ENCODE results near the gene OTOG.

OTOG gene

GRCh38 chr11:17525570-17525969, 21.5 kb upstream of the OTOG start:
- Histone ChIP-seq H3K27me3 (no peaks in the 10 kb centered on the region), H3K4me1 (ENCODE audit: control insufficient read depth in 1 of 2, insufficient read depth in 1 of 2, low read depth in 1 of 2, low read length in 1 of 2) (no peaks in the 10 kb centered on the region), H3K36me3 (no peaks in the 10 kb centered on the region), H3K9me3 (no peaks in the 10 kb centered on the region), H3K27ac (no peak overlapping the region), H3K4me3 (ENCODE audit: low read depth in 1 of 2, low read length in 1 of 2) (no peak overlapping the region)
- TF ChIP-seq CTCF (IDR thresholded peaks at IDR 0.05): no peak

GRCh38 chr11:17526326-17526725, 20.7 kb upstream of the OTOG start:
- H3K36me3 ChIP-seq: no peaks in the 10 kb centered on the region
- TF ChIP-seq CTCF (IDR thresholded peaks at IDR 0.05): no peak
- H3K27me3 ChIP-seq: no peaks in the 10 kb centered on the region
- H3K27ac ChIP-seq: no peak overlapping the region
- H3K4me3 ChIP-seq (ENCODE audit: low read depth in 1 of 2, low read length in 1 of 2): no peak overlapping the region
- no peaks in the 10 kb centered on the region for H3K4me1 ChIP-seq (ENCODE audit: control insufficient read depth in 1 of 2, insufficient read depth in 1 of 2, low read depth in 1 of 2, low read length in 1 of 2)
- H3K9me3 ChIP-seq: no peaks in the 10 kb centered on the region

- H3K4me1 ChIP-seq (ENCODE audit: control insufficient read depth in 1 of 2, insufficient read depth in 1 of 2, low read depth in 1 of 2, low read length in 1 of 2): no peaks in the 10 kb centered on the region
- TF ChIP-seq CTCF (IDR thresholded peaks at IDR 0.05): no peak
- no peaks in the 10 kb centered on the region for H3K36me3 ChIP-seq
- no peaks in the 10 kb centered on the region for H3K27me3 ChIP-seq
- no peak overlapping the region for H3K4me3 ChIP-seq (ENCODE audit: low read depth in 1 of 2, low read length in 1 of 2)
- H3K9me3 ChIP-seq: no peaks in the 10 kb centered on the region
- H3K27ac ChIP-seq: no peak overlapping the region
These were observed 20.0 kb upstream of the OTOG start for GRCh38 chr11:17526931-17527627.

GRCh38 chr11:17527628-17527995, 19.4 kb upstream of the OTOG start:
- H3K27me3 ChIP-seq: no peaks in the 10 kb centered on the region
- no peaks in the 10 kb centered on the region for H3K36me3 ChIP-seq
- H3K4me1 ChIP-seq (ENCODE audit: control insufficient read depth in 1 of 2, insufficient read depth in 1 of 2, low read depth in 1 of 2, low read length in 1 of 2): no peaks in the 10 kb centered on the region
- H3K27ac ChIP-seq: no peak overlapping the region
- H3K4me3 ChIP-seq (ENCODE audit: low read depth in 1 of 2, low read length in 1 of 2): no peak overlapping the region
- no peaks in the 10 kb centered on the region for H3K9me3 ChIP-seq
- no peak for TF ChIP-seq CTCF (IDR thresholded peaks at IDR 0.05)

GRCh38 chr11:17528181-17528691, 18.8 kb upstream of the OTOG start:
- Histone ChIP-seq H3K9me3 (no peaks in the 10 kb centered on the region), H3K36me3 (no peaks in the 10 kb centered on the region), H3K27me3 (no peaks in the 10 kb centered on the region), H3K4me1 (ENCODE audit: control insufficient read depth in 1 of 2, insufficient read depth in 1 of 2, low read depth in 1 of 2, low read length in 1 of 2) (no peaks in the 10 kb centered on the region), H3K27ac (no peak overlapping the region), H3K4me3 (ENCODE audit: low read depth in 1 of 2, low read length in 1 of 2) (no peak overlapping the region)
- no peak for TF ChIP-seq CTCF (IDR thresholded peaks at IDR 0.05)
